HG02938 (cell line): ENCODE results near the gene FBXL22.

Source experiments
- ATAC-seq: cut with Tn5 transposase; IDR thresholded peaks from one replicate; pipeline ENCODE4 v1.9.1; 2021; ENCODE audit warnings: mild to moderate bottlenecking, moderate library complexity; ENCODE audit not compliant: unreplicated experiment

The FBXL22 gene

DNA sequence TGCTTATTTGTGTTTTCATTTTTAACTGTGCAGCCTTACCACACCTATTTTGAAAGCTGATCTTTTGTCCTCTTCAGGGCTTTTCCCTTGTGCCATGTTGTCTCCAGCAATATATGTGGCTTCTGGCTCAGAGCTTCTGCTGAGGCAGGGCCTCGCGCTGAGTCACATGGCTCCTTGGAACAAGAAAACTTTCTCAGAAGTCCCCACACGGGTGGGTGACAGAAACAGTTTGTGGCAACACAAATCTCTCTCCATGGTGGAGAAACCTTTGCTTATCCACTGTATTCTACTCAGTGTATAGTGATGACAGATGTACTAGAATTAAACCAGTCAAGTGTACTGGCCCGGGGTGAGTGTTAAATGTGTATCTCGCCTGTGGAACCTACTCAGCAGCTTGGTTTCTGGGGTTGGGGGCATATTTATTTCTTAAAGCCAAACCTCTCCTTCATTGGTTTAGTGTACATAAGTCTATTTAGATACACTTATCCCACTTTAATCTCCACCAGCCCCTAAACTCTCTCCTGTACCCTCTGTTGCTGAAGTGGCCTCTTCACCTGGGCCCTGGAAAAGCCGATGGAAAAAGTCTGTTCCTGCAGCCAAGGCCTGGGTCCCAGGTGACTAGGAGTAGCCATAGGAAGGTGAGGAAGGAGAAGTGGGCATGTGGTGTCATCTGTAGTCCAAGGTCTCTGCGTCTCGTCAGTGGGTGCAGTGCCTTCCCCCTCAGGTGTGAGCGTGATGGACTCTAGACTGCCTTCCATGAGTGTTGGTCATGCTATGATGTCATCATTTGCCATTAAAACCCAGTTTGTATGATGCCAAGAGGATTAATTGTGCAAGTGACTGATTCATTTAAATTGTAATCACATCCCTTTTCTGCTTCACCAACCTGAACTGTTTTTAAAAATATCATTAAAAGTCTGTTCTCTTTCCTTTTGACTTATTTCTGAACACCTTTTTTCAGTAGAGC lies 3.2 kb upstream of the FBXL22 start:
- ATAC-seq, result no peak

DNA sequence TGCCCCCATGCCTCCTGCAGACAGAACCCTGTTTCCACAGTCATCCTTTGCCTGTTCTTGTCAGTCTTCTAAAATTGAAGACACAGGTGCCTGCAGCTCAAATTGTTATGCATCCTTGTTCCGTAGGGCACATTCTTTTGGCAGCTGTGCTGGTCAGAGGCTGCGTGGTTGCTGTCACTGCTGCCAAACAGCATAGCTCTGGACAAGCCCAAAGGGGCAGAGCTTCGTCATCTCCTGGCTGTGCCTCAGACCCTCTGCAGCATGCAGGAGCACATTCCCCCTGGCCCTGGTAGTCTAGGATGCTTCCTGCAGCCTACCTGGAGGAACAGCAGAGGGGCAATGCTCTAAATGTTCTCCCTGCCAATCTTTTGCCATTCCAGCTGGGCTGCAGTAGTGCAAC lies 2.1 kb upstream of the FBXL22 start:
- ATAC-seq, result no peak

DNA sequence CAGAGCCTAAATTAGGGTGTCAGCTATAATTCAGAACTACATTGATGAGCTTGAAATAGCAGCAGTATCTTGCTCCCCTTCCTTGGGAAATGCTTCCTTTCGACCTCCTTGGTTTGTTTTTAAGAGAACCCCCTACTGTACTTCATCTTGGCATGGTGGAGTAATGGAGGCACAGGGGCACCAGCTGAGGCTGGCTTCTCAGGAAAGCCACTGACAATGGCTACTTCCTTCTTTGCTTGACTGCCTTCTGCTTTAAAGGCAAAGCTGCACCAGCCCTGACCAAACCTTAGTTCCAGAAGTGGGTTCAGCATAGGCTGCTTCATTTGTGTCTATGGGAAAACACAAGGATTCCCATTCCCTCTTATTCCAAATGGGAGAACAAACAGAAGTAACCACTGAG lies 1.5 kb upstream of the FBXL22 start:
- no peak for ATAC-seq

DNA sequence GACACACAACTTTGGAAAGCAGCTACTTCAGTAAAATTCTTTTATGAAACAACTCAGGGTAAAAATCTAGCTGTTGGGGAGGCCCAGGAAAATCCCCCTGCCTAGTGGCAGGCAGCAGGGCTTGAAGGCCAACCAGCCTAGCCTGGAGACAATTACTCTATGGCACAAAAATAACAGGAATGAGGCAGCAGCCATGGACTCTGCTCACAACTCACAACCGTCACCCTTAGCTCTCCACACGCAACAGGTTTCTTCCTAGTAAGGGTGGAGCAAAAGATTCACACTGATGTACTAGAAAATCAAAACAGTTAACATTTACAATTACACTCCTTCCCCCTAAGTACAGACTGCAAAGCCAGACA lies 530 bp upstream of the FBXL22 start:
- ATAC-seq, result no peak

DNA sequence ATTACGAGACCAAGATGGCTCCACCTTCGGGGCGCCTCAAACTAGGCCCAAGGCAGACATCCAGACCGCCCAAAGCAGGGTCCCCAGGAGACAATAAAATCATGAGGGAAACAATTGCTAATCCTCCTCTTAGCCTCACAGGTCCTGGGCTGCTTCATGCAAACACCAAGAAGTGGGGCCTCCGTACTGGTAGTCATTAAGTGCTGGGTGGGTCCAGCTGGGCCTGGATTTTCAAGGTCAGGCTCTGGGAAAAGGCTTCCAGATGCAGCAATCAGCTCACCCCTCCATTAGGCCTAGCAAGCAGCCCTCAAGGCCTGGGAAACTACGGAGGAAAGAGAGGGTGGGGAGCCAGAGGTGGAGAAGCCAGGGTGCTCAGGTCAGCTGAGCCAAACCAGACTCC lies 634 bp downstream of the FBXL22 start:
- no peak for ATAC-seq

DNA sequence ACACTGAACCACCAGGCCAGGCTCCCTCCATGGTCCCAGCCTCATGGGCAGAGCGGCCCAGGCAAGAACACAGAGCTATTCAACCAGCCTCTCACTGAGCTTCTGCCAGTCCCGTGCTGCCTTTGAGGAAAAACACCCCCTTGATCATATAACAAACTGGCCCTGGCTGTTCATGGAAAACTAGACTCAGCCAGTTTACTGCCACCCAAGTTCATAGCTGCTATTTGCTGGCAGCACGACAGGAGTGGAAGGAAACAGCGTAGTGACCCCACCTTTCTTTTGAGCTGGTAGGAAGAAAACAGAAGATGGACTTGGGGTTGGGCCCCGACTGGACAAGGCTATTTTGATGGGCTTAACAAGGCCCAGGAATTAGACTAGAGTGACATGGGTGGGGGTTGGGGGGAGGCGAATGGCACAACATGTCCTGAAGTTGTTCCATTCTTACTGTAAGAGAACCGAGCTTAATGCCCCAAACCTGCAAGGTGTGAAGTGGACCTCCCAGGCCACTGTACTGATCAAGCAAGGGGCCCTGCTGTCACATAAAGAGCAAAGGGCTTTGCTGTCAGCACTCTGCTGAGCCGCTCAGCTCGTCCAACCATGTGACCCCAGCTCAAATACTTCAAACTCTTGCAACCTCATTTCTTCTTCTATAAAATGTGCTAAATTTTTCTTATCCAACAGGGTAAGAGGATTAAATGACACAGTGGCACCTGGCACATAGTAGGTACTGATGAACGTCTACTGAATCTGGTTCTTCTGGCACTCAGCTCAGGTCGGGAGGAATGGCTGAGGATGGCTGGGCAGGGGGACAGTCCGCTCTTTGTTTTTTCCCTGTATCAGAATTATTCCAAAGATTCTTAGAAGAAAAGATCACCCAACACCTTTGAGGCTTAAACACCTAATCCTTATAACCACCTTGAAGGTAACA lies 1.6 kb downstream of the FBXL22 start:
- no peak for ATAC-seq

DNA sequence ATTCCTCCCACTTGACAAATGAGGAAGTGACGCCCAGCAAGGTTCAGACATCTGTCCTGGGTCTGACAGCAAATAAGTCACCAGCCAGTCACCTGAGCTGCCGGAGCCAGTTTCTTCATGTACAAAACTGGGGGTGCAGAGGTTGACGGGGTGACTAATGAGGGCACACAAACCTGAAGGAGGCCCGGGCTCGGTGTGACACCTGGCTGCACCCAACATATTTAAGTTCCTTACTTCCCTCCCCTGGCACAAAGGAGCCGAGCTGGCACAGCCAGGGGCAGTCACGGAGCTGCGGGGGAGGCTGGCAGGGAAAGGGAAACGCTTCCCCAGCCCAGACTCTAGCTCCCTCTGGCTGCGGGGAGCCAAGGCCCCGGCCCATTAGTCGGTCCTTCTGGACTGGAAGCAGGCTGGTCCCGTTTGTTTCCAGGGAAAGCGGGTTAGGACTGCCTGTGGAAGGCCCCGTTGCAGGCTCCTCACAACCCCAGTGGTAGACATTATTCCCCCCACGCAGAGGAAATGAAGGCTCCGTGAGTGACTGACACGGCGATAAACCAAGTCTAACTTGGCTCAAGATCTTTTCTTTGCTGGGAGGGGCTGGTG lies 2.3 kb downstream of the FBXL22 start:
- ATAC-seq, result no peak

DNA sequence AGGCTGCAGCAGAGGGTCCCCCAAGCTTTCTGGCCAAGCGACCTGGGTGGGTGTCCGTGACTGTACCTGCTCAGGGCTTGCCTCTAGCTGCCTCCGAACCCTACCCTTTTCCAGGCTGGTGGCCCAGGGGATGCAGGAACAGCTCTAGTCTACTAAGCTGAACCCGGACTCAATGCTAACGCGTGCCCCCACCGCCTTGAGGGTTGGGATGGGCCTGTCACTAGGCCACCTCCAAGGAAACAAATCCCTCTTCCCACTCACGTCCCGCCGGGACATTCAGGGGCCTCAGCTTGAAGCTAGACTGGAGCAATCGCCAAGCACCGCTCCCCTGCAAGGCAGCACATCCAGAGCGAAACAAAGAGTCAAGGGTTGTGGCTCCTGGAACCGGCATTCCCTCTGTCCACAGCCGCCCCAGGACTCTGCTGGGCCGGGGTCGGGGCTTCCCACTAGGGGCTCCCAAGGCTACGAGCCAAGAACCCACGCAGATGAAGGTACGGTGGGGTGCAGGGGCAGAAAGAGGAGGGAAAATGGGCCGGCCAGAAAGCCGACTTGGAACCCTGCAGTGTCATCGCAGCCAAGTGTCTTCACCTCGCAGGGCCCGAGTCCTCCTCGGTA lies 2.9 kb downstream of the FBXL22 start:
- peak; percentile 2 for ATAC-seq

DNA sequence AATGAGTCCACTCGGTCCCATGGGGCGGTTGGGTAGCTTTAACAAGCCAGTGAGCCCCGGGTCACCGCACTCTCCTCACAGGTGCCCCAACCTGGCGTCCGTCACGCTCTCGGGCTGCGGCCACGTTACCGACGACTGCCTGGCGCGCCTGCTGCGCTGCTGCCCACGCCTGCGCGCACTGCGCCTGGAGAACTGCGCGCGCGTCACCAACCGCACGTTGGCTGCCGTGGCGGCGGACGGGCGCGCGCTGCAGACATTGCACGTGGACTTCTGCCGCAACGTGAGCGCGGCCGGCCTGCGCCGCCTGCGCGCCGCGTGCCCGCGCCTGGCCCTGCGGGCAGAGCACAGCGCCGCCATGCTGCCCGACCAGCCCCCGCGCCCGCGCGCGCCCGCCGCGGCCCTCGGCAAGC lies 3.4 kb downstream of the FBXL22 start:
- peak; percentile 70 for ATAC-seq

DNA sequence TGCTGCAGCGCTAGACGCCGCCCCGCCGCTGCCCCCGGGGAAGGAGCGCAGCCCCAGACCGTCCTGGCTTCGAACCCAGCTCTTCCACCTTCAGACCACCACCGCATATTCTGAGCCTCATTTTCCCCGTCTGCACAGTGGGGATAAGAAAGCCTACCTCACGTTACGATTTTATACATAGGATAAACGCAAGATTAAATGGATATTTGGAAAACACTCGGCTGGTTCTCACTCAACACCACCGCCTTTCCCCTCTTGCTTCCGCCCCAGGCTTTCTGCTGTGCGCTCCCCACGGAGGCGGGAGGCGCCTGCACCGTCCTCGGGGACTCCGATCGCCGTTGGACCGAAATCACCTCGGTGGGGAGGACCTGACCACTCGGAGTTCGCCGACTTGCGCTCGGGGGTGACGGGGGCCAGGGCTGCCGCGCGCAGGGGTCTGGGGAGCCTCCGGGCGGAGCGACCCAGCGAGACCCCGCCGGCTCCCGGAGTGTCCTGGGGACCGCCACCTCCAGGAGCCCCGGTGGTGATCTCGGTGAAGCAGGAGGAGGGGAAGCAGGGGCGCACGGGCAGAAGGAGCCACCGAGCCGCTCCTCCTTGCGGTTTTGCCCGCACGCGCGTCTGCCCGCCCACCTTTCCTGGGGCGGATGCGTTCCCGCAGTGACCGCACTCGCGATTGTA lies 4.0 kb downstream of the FBXL22 start:
- ATAC-seq, result peak; percentile 15

DNA sequence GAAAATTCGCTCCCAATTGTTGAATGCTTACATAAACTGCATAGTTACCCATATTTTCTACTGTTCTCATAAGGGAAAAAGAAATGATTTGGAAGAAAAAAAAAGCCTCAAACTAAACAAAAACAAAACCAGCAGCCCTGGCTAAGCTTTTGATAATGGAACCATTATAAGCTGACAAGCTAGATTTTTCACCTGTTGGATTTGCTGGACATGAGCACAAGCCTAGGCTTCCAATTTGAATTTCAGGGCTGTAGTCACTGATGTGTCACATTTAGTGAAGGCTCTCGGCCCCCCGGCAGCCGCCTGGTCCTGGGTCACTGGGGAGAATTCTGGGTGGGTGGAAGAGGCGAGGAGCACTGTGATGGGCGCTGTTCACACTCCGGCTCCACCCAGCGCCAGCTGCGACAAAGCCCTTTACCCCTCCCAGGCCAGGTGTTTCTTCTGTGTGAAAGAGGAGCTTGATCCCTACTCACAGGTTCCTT lies 4.6 kb downstream of the FBXL22 start:
- no peak for ATAC-seq

DNA sequence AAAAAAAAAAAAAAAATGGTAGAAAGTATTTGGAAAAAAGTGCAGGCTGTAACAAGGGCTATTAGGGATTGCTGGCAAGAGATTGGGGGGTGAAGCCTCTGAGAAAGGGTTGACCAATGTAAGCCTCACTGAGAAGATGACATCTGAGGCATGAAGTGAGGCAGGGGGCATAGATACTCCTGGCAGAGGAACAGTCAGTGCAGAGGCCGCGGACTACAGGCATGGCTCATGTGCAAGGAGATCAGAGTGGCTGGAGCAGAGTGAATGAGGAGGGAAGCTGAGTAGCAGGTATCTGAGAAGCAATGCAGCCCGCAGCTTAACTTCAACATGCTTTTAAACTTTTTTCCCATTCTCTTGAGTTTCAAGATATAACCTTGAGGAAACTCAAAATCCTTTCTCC lies 5.4 kb downstream of the FBXL22 start:
- ATAC-seq, result no peak

DNA sequence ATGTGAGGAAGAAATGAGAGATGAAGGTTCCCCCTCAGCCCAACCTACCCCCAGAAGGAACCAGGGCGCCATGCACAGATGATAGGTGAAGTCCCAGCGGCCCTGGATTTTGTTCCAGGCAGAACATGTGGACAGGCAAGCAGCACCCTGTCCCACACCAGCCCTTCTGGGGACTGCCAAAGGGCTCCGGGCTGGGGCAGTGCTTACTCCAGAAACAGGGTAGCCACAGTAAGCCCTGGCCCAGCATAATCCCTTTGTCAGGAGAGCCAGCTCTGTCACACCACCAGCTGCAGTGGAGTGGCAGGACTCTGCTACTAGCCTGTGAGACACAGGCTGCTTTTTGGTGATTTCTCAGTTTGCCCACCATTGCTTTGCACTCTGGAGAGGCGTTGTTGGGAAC lies 6.3 kb downstream of the FBXL22 start:
- ATAC-seq, result no peak

DNA sequence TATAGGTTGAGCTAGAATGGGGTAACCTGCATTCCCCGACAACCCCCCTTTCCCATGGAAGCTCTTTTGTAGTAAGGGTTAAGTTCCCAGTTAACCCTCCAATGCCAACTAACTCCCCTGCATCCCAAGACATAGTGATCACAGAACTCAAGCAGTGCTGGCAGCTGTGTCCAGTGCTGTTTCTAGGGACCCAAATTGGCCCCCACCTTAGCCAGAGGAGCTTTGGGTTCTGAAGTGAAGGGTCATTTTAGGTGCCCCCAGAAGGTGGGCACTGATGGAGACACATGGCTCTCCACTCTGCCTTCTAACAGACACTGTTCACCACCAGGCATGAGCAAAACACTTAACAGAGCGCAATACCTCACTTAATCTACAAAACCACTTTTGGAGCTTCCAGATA lies 7.1 kb downstream of the FBXL22 start:
- no peak for ATAC-seq

DNA sequence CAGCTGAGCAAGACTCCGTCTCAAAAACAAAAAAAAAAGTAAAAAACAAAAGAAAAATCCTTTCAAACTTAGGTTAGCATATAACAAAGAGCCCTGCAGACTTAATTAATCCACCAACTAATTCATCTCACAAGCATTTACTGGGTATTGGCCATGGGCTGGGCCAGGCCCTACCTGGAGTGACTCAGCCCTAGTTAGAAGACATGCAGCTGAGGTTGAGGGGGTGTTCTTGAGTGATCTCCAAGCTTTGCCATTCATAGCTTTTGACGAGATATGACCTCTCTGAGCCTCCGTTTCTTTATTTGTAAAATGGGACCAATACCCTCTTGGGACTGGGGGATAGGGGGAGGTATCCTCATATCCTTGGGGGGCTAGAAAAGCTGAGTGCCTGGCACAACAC lies 7.8 kb downstream of the FBXL22 start:
- no peak for ATAC-seq

DNA sequence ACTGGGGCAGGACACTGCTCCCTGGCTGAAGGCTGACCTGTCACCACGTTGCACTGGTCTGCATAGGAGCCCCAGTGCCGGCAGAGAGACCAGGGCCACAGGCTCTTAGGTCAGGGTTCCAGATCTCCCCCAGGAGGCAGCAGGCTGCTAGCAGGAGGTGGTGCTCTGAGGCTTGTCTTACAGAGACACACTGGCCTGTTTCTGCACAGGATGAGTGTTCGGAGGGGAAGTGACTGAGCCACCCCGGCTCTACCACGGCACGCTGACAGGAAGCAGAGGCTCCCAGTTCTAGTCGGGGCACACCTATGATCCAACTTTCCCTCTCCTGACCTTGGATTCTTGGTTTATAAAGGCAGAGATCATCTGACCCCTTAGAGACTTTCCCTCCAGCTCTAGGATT lies 8.6 kb downstream of the FBXL22 start:
- ATAC-seq, result no peak

DNA sequence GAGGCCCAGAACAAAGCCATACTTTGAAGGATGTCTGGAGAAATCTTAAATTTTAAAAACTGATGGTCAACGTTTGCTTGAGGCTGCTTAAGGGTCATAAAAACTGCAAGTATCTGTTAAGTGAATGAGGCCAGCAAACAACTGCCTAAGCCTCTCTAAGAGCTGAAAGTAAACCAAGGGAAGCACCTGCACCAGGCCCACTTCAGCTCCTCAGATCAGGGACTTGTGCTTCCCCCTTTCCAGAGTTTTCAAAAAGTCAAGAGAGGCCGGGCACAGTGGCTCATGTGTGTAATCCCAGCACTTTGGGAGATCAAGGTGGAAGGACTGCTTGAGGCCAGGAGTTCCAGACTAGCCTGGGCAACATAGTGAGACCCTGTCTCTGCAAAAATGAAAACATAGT lies 9.1 kb downstream of the FBXL22 start:
- no peak for ATAC-seq

DNA sequence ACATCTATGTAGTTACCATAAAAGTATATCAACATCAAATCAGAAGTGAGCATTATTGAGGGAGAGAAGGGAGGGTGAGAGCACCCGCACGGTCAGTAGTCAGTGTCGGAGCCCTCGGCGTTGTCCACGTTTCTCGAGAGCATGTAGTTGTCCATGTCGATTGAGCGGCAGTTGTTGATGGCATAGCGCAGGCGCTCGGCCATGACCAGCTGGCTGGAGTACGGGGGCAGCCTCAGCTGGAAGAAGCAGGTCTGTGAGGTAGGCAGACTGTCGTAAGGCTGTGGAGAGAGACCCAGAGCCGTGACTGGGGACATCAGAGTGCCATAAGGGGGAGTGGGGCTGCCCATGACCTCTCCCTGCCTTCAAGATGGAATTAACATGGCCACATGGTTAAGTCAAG lies 11.8 kb downstream of the FBXL22 start:
- ATAC-seq, result no peak

DNA sequence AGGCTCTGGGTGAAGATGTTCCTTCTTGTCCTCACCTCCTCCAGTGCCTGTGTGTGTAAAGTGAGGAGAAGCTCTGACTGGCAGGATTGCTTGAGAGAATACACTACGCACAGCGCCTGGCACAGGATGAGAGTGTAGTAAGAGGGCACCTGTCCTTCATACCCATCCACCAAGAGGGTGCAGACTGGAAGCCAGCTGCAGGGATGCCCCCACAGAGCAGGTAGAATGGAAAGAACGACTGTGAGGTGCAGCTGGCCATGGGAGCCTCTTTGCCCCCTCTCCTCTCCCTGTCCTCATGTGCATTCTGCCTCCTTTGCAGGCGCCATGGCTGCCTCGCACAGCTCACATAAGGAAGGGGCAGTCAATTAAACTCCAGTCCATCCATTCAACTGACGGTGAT lies 12.3 kb downstream of the FBXL22 start:
- ATAC-seq, result no peak

DNA sequence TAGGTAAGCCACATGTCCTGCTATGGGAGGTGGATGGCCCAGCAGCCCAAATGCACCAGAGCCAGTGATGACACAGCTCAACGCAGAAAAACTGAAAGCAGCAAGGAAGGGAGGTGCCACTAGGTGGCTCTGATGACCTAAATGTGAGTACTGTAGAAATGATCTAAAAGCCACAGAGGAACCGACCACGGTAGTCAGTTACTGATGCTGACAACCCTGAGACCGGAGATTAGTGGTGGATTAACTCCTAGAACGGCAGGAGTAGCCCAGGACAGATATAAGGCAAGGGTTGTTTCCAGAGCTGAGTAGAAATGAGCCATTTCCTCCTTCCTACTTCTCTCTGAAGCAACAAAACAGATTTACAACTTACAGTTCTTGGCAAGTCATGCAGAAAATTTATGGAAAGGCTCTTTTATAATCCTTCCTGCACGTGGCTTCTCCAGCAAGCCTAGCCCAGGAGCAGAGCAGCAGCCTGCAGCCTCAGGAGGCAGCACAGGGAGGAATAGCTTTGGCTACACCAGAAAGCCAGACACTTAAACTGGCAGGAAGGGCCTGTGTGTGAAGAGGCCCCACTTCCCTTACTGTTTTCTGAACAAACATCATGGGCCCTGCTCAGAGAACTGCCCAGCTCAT lies 13.1 kb downstream of the FBXL22 start:
- ATAC-seq, result peak; percentile 69
